HG02763 (cell line): ENCODE data around the gene LGALS13.
"Not testable (repeated sequence)": the region's sequence is repeated elsewhere in the genome, so short reads cannot be mapped to it uniquely, and the experiment has no call there.

Source experiments
- ATAC-seq: cut with Tn5 transposase; IDR thresholded peaks from one replicate; pipeline ENCODE4 v1.9.1; 2021; ENCODE audit warnings: mild to moderate bottlenecking, moderate library complexity; ENCODE audit not compliant: unreplicated experiment

LGALS13 gene

DNA sequence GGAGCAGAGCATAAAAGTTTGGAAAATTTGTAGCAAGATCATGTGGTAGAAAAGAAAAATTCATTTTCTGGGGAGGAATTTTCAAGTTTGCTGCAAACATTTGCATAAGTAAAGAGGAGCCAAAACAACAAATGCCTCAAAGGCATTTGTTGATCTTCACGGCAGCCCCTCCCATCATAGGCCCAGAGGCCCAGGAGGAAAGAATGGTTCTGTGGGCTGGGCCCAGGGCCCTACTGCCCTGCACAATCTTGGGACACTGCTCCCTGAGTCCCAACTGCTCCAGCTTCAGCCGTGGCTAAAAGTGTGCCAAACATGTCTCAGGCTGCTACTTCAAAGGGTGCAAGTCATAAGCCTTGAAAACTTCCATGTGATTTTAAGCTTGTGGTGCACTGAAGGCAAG is 11.3 kb downstream of the LGALS13 start:
- ATAC-seq = no peak

DNA sequence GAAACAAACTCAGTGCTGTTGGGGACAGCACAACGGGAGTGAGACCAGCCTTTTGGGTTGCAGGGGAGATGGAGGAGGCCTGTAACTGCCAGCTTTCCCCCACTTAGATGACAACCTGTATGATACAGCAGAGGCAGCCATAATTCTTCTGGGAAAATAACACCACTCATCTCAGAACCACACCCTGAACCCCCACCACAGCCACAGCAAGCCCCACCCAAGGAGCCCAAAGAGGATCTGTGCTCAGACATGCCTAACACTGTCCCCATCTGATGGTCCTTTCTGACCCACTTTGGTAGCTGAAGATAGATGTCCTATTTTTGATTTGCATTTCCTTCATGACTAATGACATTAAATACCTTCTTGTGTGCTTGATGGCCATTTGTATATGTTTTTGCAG is 15.4 kb downstream of the LGALS13 start:
- no peak for ATAC-seq

DNA sequence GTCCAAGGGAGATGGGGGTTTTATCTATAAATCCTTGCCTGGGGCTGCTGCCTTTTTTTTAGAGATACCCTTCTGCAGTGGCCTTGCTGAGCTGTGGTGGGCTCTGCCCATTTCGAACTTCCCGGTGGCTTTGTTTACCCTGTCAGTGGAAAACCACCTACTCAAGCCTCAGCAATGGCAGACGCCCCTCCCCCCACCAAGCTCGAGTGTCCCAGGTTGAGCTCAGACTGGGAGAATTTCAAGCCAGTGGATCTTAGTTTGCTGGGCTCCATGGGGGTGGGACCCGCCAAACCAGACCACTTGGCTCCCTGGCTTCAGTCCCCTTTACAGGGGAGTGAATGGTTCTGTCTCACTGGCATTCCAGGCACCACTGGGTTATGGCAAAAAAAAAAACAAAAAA is 21.6 kb downstream of the LGALS13 start:
- no peak for ATAC-seq

DNA sequence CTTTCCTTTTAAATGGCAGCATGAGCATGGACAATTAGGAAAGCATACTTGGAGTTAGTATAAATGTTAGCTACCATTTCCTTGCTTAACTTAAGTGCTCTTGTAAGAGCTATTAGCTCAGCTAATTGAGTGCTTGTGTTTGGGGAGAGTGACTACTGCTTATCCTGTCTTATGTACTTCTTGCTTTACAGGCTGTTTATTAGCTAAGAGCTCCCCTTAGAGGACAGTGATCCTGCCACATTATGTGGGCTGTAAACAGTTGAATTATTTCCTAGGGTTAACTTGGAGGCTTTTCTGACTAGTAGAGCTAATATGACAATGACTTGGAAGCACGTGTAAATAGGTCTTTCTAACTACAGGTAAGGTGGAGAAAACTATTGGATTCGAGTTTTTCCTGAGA is 25.3 kb downstream of the LGALS13 start:
- not testable (repeated sequence) for ATAC-seq

DNA sequence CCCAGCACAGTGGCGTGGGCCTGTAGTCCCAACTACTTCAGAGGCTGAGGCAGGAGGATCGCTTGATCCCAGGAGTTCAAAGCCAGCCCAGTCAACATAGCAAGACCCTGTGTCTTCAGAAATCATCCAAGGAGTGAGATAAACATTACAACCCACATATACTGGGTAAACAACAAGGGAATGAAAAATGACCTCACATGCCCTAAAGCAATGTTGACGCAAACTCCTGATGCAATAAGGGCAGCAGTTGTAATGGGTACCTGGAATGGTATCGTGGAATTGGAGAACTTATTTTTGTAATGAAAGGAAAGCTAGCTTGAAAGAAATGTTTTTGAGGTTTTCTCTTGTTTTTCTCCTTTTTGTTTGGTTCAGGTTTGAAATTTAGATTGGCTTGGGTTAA is 28.9 kb downstream of the LGALS13 start:
- no peak for ATAC-seq

DNA sequence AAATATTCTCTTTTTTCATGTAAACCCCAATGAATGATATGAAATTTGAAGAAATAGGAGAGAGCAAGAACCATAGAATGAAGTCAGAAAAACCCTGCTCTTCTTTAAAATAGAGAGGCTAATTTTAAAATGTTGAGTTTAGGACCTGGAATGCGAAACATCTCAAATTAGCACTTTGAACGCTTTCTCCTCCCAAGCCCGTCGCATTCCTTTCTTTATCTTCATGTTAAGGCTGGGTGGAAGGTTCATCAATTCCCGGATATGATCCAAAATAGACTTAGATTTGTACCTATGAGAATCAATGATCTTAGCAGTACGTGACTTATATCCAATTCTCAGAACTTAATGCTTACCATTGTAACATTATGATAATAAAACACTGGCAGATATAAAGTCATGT is 29.3 kb downstream of the LGALS13 start:
- ATAC-seq = no peak

DNA sequence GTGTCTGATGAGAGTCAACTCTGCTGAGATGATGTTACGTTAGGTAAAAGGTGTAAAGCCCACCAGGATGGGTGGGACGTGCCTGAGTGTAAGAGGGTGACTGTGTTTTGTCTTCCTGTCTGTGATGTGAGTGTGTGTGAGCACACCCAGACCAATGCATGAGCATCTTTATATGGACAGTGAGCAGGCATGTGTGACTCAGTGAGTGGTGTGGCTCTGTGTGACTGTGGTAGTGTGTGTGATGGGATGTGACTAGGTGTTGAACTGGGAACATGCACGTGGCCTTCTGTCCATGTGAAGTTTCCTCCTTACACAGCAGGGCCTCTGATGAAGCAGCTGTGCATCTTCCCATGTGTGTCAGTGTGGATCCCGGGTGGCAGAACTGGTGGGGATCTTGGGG is 35.6 kb downstream of the LGALS13 start:
- ATAC-seq = no peak

DNA sequence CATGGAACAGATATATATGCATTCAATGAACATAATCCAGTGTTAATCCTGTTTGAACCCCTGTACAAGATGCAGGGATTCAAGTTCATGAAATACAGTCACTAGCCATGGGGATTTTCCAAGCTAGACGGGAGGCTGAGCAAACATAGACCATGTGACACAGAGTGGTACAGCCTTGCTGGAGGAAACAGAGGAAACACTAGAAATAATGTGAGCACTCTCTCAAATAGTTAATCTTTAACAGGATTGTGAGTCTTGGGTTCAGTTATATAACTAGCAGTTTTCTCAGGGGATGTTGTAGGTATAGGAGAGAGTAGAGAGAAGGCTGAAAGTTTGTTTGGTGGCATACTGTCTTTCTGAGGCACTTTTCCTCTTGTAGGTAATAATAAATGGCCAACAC is 39.4 kb downstream of the LGALS13 start:
- no peak for ATAC-seq

DNA sequence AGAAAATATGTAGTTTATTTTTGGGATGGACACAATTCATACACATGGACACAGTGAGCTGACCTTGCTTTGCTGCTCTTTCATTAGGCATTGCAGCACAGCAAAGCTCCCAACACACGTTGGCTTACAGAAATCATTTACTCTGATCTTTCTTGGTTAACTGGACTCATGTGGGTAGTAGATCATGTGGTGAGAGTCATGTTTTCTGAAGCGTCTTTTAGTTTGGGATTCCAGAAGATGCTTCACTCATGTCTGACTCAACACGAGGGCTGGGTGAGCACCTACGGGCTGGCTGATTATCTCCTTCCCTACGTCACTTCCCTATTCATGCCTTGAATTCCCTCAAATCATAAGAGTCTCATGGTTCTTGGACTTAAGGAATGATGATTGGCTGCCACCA is 41.3 kb downstream of the LGALS13 start:
- ATAC-seq = no peak

DNA sequence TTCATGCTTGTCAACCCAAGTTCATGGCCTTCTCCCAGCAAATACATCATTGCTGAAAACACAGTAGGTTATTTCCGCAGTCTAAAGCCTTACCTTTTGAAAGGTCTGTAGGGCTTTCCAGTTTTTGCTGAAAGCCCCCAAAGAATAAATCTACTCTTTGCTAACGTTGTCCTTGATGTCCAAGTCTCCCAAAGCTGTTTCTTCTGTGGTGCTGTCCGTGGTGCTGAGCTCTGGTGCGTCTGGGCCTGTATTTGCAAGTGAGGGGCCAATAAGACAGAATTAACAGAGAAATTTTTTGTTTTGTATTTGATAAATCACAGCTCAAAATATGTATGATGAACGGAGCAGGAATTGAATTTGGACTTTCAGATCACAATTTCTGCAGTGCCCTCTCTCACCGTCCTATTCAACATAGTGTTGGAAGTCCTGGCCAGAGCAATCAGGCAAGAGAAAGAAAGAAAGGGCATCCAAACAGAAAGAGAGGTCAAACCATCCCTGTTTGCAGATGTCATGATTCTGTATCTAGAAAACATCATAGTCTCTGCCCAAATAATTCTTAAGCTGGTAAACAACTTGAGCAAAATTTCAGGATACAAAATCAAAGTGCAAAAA is 43.6 kb downstream of the LGALS13 start:
- ATAC-seq = no peak

DNA sequence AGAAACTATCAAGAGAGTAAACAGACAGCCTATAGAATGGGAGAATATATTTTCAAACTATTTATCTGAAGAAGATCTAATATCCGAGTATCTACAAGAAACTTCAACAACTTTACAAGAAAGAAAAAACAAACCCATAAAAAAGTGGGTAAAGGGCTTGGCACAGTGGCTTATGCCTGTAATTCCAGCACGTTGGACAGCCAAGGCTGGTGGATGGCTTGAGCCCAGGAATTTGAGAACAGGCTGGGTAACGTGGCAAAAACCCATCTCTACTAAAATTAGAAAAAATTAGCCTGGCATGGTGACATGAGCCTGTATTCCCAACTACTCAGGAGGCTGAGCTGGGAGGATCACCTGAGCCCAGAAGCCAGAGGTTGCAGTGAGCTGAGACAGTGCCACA is 45.6 kb downstream of the LGALS13 start:
- no peak for ATAC-seq

DNA sequence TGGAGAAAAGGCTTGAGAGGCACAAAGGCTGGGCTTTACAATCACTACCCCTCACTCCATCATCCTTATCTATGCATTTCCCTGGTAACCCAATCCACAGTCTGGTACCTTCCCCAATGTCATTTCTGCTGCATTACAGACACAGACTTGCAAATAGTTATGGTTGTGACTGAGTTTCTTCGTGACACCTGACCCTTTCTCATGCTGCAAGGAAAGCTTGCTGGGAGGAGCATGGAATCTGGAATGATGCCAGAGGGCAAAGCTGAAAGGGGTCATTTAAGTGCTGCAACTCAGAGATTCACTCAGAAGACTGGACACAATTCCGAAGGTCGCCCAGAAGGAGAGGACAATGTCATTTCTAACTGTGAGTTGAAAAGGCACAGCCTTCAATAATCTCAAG is 53.3 kb downstream of the LGALS13 start, which contains the start of gene LGALS16:
LGALS16 (plus strand) TSS at position 301 of the 400 bp plus-strand sequence; CDS start at position 350, 49 bp downstream.
- no peak for ATAC-seq
